ENCODE results near the gene ZFPM1.
"Not testable (repeated sequence)": the region's sequence is repeated elsewhere in the genome, so short reads cannot be mapped to it uniquely, and the experiment has no call there.

Gene ZFPM1

DNA sequence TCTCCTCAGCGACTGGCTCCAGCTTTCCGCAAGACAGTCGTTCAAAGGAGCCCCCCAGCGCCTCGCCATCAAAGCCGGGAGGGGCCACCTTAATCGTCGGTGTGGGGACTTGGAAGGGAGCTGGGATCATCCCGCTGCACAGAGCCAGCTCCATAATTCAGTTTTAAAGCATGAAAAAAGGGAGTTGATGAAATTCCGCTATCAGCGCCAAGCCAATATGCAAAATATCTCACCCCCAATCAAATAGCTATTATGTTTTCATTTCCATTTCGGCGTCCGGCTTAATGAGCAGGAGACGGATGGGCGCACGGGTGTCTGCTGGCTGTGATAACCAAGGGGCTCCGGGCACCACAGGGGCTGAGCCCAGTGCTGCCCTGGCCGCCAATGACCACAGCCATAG, 27.7 kb downstream of the ZFPM1 start:
- no peak for DNase-seq (ENCODE audit: low spot score)

DNA sequence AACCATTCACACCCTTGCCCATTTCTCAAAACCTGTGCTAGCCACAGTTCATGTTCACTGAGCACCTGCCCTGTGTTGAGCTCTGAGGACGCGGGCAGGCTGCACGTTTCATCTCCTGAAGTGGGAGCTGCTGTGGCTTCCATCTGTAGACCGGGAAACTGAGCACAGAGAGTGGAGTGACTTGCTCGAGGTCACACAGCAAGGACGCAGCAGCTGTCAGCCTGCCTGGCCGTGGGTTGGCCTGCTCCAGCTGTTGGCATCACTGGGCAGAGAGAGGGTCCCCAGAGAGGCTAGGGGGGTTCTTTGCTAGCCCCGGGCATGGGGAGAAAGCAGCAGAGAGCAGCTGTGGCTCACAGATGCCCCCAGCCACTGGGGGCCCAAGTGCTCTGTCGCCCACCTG, 28.8 kb downstream of the ZFPM1 start:
- DNase-seq (ENCODE audit: low spot score): no peak

DNA sequence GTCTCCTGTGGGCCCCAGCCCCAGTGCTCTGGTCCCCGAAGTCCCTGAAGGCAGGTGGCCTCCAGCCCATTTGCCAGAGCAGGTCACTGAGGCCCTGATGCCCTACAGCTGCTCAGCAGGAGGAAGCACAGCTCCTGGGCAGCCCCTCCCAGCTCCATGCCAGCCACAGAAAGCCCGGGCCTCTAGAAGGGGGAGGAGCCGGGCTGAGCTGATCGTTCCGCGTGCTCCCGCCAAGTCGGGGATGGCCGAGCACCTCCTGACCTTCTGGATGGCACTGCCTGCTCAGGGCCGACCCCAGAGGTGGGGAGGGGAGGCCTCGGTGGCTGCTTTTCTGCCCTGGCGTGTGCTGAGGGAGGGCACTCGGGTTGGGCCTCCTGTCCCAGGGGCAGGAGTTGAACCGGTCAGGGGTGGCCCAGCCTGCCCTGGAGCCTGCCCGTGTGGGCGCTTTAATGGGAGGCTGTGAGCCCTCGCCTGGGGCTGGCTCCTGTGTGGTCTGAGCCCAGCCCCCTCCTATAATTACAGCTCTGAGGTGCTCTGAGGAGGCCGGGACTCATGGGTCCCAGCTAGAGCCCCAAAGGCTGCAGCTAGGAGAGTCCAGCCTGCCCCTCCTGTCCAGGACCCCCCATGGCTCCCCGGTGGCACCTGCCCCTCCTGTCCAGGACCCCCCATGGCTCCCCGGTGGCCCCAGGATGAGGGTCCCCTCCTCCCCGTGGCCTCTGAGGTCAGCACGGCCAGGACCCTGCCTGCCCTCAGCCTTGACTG, 29.7 kb downstream of the ZFPM1 start:
- DNase-seq (ENCODE audit: low spot score): no peak

GRCh38 chr16:88483392-88483641, 30.2 kb downstream of the ZFPM1 start:
- DNase-seq (ENCODE audit: low spot score): no peak

GRCh38 chr16:88484505-88485365, 31.7 kb downstream of the ZFPM1 start:
- no peak for DNase-seq (ENCODE audit: low spot score)

DNA sequence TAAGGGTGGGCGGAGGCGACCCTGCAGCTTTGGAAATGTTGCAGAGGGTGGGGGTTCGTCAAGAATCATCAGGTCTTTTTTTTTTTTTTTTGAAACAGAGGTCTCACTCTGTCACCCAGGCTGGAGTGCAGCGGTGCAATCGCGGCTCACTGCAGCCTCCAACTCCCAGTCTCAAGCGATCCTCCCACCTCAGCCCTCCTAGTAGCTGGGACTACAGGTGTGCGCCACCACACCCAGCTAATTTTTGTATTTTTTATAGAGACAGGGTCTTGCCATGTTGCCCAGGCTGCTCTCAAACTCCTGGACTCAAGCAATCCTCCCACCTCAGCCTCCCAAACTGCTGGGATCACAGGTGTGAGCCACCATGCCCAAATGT, 32.3 kb downstream of the ZFPM1 start:
- DNase-seq (ENCODE audit: low spot score): not testable (repeated sequence)

- no peak for DNase-seq (ENCODE audit: low spot score)
Measured at GRCh38 chr16:88486398-88487123, 33.5 kb downstream of the ZFPM1 start.

GRCh38 chr16:88487124-88487432, 34.0 kb downstream of the ZFPM1 start:
- DNase-seq (ENCODE audit: low spot score): no peak

GRCh38 chr16:88487920-88488851, 35.1 kb downstream of the ZFPM1 start:
- DNase-seq (ENCODE audit: low spot score): no peak

GRCh38 chr16:88489163-88489741, 36.2 kb downstream of the ZFPM1 start:
- DNase-seq (ENCODE audit: low spot score): no peak

GRCh38 chr16:88491001-88491559, 38.0 kb downstream of the ZFPM1 start:
- no peak for DNase-seq (ENCODE audit: low spot score)

GRCh38 chr16:88491560-88492310, 38.7 kb downstream of the ZFPM1 start:
- DNase-seq (ENCODE audit: low spot score): no peak

DNA sequence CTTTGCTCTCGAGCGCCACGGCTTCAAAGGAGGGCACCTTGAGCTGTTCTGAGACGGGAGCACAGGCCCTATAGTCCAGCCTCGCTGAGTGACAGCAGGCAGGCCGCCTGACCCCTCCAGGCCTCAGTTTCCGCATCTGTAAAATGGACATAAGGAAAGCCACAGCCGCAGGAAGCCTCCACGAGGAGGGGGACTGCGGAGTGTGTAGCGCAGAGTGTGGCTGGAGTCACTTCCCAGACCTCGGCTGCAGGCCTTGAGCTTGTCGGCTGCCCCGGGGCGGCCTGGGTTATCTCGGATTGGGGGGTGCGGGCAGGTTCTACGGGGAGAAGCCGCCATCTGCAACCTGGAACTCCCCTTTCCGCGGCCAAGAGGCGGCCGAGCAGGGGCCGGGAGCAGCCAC, 40.8 kb downstream of the ZFPM1 start:
- DNase-seq (ENCODE audit: low spot score): no peak

- no peak for DNase-seq (ENCODE audit: low spot score)
Measured at GRCh38 chr16:88494335-88495154, 41.5 kb downstream of the ZFPM1 start.

- DNase-seq (ENCODE audit: low spot score): no peak
Measured at GRCh38 chr16:88495268-88495772, 42.2 kb downstream of the ZFPM1 start.

- DNase-seq (ENCODE audit: low spot score): no peak
Measured at GRCh38 chr16:88497561-88498462, 44.7 kb downstream of the ZFPM1 start.

DNA sequence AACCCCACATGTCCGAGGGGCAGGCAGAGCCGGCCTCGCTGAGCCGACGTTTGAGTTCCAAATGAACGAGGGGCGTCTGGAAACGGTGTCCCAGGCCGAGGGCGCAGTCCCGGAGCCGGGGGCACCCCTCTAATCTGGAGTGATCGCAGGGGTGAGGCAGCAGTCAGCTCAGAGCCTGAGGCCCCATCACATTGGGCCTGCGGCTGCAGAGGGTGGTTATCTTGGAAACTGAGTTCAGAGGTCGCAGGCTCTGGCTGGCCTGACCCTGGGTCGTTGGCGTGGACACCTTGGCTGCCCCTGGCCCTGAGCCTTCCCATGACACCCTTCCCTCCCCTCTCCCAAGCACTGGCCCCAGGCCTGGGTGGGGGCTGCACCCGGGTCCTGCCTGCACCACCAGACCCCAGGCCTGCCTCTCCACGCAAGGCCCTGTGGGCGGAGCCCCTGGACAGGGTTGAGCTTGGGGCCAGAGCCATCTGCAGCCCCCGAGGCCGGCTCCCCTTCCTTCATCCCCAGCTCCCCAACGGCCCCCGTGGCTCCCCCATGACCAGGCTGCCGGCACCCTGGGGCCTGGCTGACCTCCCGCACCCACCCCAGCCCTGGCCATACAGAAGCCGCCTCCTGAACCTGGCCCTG, 45.6 kb downstream of the ZFPM1 start:
- no peak for DNase-seq (ENCODE audit: low spot score)

- DNase-seq (ENCODE audit: low spot score): no peak
Measured at GRCh38 chr16:88499292-88499691, 46.2 kb downstream of the ZFPM1 start.

Data from ecto neural progenitor cell (in vitro differentiated cells).